ENCODE data around the gene TRMU. TPM values are rescaled to one million over a fixed set of nuclear protein-coding genes. Genes with fewer than 3 reads are reported as not detected.

The TRMU gene
- total RNA-seq, 1 donor from 2014 or later = 38.2 TPM

GRCh38 chr22:46374663-46375474, 39.4 kb downstream of the TRMU start:
- Mint-ChIP-seq H3K4me1 (ENCODE audit: unreplicated experiment) (peaks cover 2% of the 10 kb centered on the region), H3K9me3 (ENCODE audit: unreplicated experiment) (peaks cover 5% of the 10 kb centered on the region), H3K36me3 (ENCODE audit: unreplicated experiment) (peaks cover 17% of the 10 kb centered on the region), H3K27me3 (ENCODE audit: unreplicated experiment) (no peaks in the 10 kb centered on the region), H3K4me3 (ENCODE audit: unreplicated experiment) (no peak overlapping the region), H3K27ac (ENCODE audit: unreplicated experiment) (no peak overlapping the region)
- no peak for TF ChIP-seq CTCF (IDR thresholded peaks at IDR 0.05)
- DNase-seq (ENCODE audit: extremely low spot score, unreplicated experiment) = no peak

- Mint-ChIP-seq H3K9me3 (ENCODE audit: unreplicated experiment) (peaks cover 5% of the 10 kb centered on the region), H3K4me3 (ENCODE audit: unreplicated experiment) (no peak overlapping the region), H3K27ac (ENCODE audit: unreplicated experiment) (no peak overlapping the region), H3K4me1 (ENCODE audit: unreplicated experiment) (peaks cover 2% of the 10 kb centered on the region), H3K36me3 (ENCODE audit: unreplicated experiment) (peaks cover 17% of the 10 kb centered on the region), H3K27me3 (ENCODE audit: unreplicated experiment) (no peaks in the 10 kb centered on the region)
- TF ChIP-seq CTCF (IDR thresholded peaks at IDR 0.05) = no peak
- no peak for DNase-seq (ENCODE audit: extremely low spot score, unreplicated experiment)
Observed at GRCh38 chr22:46376111-46376510, 40.6 kb downstream of the TRMU start.

- H3K36me3 Mint-ChIP-seq (ENCODE audit: unreplicated experiment) = peaks cover 17% of the 10 kb centered on the region
- no peak overlapping the region for H3K4me3 Mint-ChIP-seq (ENCODE audit: unreplicated experiment)
- no peak overlapping the region for H3K27ac Mint-ChIP-seq (ENCODE audit: unreplicated experiment)
Observed at GRCh38 chr22:46376908-46377524, 41.5 kb downstream of the TRMU start.

GRCh38 chr22:46377525-46378425, 42.3 kb downstream of the TRMU start:
- no peak for TF ChIP-seq CTCF (IDR thresholded peaks at IDR 0.05)
- DNase-seq (ENCODE audit: extremely low spot score, unreplicated experiment) = no peak
- Mint-ChIP-seq H3K4me3 (ENCODE audit: unreplicated experiment) (no peak overlapping the region), H3K9me3 (ENCODE audit: unreplicated experiment) (peaks cover 5% of the 10 kb centered on the region), H3K4me1 (ENCODE audit: unreplicated experiment) (peaks cover 2% of the 10 kb centered on the region), H3K36me3 (ENCODE audit: unreplicated experiment) (peaks cover 19% of the 10 kb centered on the region), H3K27ac (ENCODE audit: unreplicated experiment) (no peak overlapping the region), H3K27me3 (ENCODE audit: unreplicated experiment) (no peaks in the 10 kb centered on the region)

More at GRCh38 chr22:46376908-46377524, 41.5 kb downstream of the TRMU start:
- TF ChIP-seq CTCF (IDR thresholded peaks at IDR 0.05) = no peak
- peaks cover 2% of the 10 kb centered on the region for H3K4me1 Mint-ChIP-seq (ENCODE audit: unreplicated experiment)
- no peaks in the 10 kb centered on the region for H3K27me3 Mint-ChIP-seq (ENCODE audit: unreplicated experiment)
- no peak for DNase-seq (ENCODE audit: extremely low spot score, unreplicated experiment)
- peaks cover 5% of the 10 kb centered on the region for H3K9me3 Mint-ChIP-seq (ENCODE audit: unreplicated experiment)

Measured in osteocyte (in vitro differentiated cells).